Measurements from ENCODE around the gene PTBP1.

PTBP1 gene

DNA sequence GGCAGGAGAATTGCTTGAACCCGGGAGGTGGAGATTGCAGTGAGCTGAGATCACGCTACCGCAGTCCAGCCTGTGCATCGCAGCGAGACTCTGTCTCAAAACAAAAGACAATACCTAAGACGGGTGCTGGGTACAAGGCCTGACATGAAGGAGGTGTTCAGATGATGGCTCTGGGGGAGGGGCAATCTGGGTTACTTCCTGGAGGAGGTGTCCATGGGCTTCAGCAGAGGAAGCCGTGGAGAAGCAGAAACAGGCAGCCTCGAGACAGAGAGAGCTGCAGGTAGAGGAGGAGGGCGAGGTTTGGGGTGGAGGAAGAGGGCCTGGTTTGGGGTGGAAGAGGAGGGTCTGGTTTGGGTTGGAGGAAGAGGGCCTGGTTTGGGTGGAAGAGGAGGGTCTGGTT lies 42.7 kb upstream of the PTBP1 start:
- H3K4me3 ChIP-seq (ENCODE audit: low read length) = no peak overlapping the region
- TF ChIP-seq, protein P1, sequence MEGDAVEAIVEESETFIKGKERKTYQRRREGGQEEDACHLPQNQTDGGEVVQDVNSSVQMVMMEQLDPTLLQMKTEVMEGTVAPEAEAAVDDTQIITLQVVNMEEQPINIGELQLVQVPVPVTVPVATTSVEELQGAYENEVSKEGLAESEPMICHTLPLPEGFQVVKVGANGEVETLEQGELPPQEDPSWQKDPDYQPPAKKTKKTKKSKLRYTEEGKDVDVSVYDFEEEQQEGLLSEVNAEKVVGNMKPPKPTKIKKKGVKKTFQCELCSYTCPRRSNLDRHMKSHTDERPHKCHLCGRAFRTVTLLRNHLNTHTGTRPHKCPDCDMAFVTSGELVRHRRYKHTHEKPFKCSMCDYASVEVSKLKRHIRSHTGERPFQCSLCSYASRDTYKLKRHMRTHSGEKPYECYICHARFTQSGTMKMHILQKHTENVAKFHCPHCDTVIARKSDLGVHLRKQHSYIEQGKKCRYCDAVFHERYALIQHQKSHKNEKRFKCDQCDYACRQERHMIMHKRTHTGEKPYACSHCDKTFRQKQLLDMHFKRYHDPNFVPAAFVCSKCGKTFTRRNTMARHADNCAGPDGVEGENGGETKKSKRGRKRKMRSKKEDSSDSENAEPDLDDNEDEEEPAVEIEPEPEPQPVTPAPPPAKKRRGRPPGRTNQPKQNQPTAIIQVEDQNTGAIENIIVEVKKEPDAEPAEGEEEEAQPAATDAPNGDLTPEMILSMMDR (conservative IDR thresholded peaks at IDR 0.05; ENCODE audit: low read depth, low read length) = no peak
- DNase-seq (ENCODE audit: low read depth) = no peak

DNA sequence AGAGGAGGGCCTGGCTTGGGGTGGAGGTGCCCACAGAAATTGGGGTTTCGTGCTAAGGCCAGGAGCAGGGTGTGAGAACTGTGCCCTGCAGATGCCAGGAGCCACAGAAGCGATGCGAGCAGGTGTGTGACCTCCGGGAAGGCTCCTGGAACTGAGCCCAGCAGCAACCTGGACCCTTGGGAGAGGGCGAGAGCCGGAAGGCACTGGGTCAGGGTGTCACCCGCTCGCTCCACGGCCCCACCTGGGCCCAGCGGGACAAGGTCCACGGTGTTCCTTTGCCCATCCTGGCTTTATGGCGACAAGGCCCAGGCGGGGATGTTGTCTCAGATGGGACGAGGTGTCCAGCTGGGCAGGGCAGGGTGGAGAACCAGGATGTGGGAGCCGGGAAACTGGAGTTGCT lies 42.2 kb upstream of the PTBP1 start:
- no peak overlapping the region for H3K4me3 ChIP-seq (ENCODE audit: low read length)
- TF ChIP-seq, protein P1 (conservative IDR thresholded peaks at IDR 0.05; ENCODE audit: low read depth, low read length) = no peak
- no peak for DNase-seq (ENCODE audit: low read depth)

DNA sequence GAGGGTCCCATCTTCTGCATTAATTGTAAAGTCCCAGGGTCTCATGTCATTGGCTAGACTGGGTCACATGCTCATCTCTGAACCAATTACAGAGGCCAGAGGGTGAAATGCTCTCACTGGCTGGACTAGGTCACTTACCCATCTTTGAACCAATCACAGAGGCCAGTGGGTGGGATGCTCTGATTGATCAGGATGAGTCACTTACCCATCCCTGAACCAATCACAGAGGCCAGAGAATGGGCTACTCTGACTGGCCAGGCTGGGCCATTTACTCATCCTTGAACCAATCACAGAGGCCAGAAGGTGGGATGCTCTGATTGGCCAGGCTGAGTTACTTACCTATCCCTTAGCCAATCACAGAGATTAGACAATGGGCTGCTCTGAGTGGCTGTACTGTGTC lies 41.0 kb upstream of the PTBP1 start:
- TF ChIP-seq, protein P1 (conservative IDR thresholded peaks at IDR 0.05; ENCODE audit: low read depth, low read length) = no peak
- DNase-seq (ENCODE audit: low read depth) = no peak

DNA sequence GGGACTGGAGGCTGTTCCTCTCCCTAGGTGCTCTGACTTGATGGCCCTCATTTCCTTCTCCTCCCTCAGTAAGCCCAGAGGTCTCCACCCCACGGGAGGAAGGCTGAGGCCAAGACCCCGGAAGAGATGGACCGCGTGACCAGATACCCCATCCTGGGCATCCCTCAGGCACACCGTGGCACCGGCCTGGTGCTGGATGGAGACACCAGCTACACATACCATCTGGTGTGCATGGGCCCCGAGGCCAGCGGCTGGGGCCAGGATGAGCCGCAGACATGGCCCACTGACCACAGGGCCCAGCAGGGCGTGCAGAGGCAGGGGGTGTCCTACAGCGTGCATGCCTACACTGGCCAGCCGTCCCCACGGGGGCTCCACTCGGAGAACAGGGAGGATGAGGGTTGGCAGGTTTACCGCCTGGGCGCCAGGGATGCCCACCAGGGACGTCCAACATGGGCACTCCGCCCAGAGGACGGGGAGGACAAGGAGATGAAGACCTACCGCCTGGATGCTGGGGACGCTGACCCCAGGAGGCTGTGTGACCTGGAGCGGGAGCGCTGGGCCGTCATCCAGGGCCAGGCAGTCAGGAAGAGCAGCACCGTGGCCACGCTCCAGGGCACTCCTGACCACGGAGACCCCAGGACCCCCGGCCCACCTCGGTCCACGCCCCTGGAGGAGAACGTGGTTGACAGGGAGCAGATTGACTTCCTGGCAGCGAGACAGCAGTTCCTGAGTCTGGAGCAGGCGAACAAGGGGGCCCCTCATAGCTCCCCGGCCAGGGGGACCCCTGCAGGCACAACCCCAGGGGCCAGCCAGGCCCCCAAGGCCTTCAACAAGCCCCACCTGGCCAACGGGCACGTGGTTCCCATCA lies 40.2 kb upstream of the PTBP1 start:
- no peak for DNase-seq (ENCODE audit: low read depth)
- TF ChIP-seq, protein P1 (conservative IDR thresholded peaks at IDR 0.05; ENCODE audit: low read depth, low read length) = no peak
- no peak overlapping the region for H3K4me3 ChIP-seq (ENCODE audit: low read length)

More for the DNA sequence above, 41.0 kb upstream of the PTBP1 start:
- no peak overlapping the region for H3K4me3 ChIP-seq (ENCODE audit: low read length)

DNA sequence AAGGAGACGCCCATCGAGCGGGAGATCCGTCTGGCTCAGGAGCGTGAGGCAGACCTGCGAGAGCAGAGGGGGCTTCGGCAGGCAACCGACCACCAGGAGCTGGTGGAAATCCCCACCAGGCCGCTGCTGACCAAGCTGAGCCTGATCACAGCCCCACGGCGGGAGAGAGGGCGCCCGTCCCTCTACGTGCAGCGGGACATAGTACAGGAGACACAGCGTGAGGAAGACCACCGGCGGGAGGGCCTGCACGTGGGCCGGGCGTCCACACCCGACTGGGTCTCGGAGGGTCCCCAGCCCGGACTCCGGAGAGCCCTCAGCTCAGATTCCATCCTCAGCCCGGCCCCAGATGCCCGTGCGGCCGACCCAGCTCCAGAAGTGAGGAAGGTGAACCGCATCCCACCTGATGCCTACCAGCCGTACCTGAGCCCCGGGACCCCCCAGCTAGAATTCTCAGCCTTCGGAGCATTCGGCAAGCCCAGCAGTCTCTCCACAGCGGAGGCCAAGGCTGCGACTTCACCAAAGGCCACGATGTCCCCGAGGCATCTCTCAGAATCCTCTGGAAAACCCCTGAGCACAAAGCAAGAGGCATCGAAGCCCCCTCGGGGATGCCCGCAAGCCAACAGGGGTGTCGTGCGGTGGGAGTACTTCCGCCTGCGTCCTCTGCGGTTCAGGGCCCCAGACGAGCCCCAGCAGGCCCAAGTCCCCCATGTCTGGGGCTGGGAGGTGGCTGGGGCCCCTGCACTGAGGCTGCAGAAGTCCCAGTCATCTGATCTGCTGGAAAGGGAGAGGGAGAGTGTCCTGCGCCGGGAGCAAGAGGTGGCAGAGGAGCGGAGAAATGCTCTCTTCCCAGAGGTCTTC lies 39.2 kb upstream of the PTBP1 start:
- H3K4me3 ChIP-seq (ENCODE audit: low read length) = no peak overlapping the region
- TF ChIP-seq, protein P1 (conservative IDR thresholded peaks at IDR 0.05; ENCODE audit: low read depth, low read length) = no peak
- no peak for DNase-seq (ENCODE audit: low read depth)

DNA sequence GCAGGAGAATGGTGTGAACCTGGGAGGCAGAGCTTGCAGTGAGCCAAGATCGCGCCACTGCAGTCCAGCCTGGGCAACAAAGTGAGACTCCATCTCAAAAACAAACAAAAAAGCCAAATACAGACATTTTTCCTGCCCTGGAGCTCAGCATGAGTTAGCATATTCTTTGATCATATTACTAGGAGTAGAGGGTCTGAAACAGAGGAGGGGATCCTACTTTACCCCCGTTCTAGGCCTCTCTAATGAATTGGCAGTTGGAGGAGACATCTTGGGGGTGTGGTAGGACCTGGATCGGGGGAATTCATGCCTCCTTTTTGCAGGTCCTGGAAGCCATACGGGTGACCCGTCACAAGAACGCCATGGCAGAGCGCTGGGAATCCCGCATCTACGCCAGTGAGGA lies 34.1 kb upstream of the PTBP1 start:
- no peak for DNase-seq (ENCODE audit: low read depth)
- TF ChIP-seq, protein P1 (conservative IDR thresholded peaks at IDR 0.05; ENCODE audit: low read depth, low read length) = no peak
- H3K4me3 ChIP-seq (ENCODE audit: low read length) = no peak overlapping the region
